ENCODE results near the gene PHKA1. TPM values are rescaled to one million over a fixed set of nuclear protein-coding genes. Genes with fewer than 3 reads are reported as not detected.

The PHKA1 gene
- 21.6 and 24.9 TPM in 2 replicates for total RNA-seq

GRCh38 chrX:72713599-72714477, at the start of gene PHKA1:
Gene PHKA1, minus strand, starts transcription at chrX:72714306. Its CDS starts 426 bp downstream, at chrX:72713880.

GRCh38 chrX:72572248-72573157, 141.6 kb downstream of the PHKA1 start, which contains the start of gene HDAC8:
Gene HDAC8, minus strand, starts transcription at chrX:72572843. Its CDS starts 82 bp downstream, at chrX:72572761.

Other genes with a start within 250 kb of the PHKA1 start
- gene HDAC8, start 141.5 kb downstream of the PHKA1 start, total RNA-seq: 12.3 and 32.2 TPM in 2 replicates
- not detected in 2 replicates for gene DMRTC1B, start 62.6 kb upstream of the PHKA1 start, total RNA-seq
- not detected in 2 replicates for gene FAM236B, start 68.4 kb upstream of the PHKA1 start, total RNA-seq
- gene FAM236D, start 93.9 kb upstream of the PHKA1 start, total RNA-seq: not detected in 2 replicates
- not detected in 2 replicates for gene FAM236C, start 198.3 kb upstream of the PHKA1 start, total RNA-seq
- not detected in 2 replicates for gene FAM236A, start 223.9 kb upstream of the PHKA1 start, total RNA-seq
- gene DMRTC1, start 229.5 kb upstream of the PHKA1 start, total RNA-seq: not detected in 2 replicates